Measurements from ENCODE around the gene HECTD4. TPM values are rescaled to one million over a fixed set of nuclear protein-coding genes. Genes with fewer than 3 reads are reported as not detected.
"Not testable (repeated sequence)": the region's sequence is repeated elsewhere in the genome, so short reads cannot be mapped to it uniquely, and the experiment has no call there.

HECTD4 gene
- polyA plus RNA-seq, 4 donors = 35.9 to 68.5 (median 52.6) TPM

DNA sequence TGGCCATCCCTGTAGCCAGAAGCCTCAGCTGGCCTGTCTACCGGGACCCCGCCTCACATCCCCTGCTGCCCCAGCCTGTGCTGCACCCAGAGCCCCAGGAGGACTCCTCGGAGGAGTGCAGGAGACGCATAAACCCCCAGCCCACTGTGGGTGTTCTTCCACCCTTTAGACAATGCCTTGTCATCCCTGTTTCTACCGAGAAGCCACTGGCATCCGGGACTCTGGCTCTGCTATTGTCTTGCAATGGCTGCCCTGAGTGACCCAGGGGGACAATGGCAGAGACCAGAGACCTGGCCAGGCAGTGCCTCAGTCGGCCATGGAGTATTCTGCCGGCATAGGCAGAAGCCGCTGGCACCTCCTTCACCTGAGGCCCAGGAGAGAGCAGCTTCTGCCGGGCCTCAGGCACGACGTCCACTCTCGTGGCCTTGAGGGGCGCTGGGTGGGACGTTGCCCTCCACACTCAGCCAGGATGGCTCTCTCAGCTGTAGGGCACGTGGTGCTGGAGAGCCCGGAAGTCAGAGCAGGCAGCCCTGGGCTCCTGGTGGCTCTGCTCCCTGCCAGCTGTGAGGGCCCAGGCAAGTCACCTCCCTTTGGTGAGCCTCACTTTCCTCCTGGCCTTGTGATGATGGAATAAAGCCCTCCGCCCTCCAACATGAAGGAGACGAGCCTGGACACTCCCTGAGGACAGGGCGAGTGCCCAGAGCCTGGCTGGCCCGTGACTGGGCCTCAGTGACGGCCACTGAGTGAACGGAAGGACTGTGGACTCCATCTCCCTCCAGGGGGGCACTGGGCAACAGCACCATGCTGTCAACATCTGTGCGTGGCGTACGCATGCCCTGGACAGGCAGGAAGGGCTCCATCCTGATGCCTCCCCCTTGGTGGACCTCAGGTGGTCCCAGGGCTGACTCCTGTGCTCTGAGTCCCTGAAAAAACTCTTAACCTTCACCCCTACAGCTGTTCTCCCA is 215.9 kb downstream of the HECTD4 start:
- no peak for DNase-seq (ENCODE audit: low read depth in 4 of 4, low spot score in 2 of 4)

DNA sequence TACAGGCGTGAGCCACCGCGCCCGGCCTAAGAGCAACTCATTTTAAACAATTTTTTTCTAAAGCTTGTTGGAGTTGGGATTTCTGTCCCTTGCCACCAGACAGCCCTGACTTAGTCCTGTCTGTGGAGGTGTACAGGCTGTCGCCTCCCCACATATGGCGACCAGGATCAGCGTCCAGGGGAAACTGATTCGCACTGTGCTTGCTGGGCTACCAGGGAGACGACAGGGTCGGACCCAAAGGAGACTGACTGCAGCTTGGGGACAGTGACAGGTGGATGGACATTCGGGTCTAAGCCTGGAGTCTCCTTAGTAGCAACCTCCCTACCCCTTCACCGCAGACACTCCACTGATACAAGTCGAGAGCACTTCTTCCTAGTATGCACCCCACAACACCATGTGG is 216.6 kb downstream of the HECTD4 start:
- no peak for DNase-seq (ENCODE audit: low read depth in 4 of 4, low spot score in 2 of 4)

DNA sequence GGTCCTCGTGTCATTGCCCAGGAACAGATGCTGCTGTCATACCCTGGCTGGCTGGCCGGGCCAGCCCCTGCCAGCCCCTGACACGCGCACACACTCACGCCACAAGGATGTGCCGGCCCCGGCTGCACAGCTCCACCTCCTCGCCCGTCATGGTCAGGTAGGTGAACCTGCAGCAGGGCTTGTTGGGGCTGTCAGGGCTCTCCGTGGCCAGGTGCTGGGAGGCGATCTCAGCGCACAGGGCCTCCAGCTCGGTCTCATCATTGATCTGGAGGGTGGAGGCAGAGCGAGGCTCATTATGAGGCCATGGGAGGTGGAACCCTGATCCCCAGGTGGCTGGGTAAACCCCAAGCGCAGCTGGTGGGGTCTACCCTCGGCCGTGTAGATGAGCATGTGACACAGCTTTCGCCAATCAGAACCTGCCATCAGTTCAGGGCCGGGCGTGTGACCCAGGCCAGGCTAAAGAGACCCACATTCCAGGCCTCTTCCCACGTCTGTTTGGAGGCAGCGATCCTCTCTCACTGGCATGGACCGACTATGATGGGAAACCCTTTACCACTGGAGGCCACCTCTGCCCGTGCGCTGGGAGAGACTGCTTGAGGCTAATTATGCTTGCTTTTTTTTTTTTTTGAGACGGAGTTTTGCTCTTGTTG is 218.1 kb downstream of the HECTD4 start:
- no peak for DNase-seq (ENCODE audit: low read depth in 4 of 4, low spot score in 2 of 4)

DNA sequence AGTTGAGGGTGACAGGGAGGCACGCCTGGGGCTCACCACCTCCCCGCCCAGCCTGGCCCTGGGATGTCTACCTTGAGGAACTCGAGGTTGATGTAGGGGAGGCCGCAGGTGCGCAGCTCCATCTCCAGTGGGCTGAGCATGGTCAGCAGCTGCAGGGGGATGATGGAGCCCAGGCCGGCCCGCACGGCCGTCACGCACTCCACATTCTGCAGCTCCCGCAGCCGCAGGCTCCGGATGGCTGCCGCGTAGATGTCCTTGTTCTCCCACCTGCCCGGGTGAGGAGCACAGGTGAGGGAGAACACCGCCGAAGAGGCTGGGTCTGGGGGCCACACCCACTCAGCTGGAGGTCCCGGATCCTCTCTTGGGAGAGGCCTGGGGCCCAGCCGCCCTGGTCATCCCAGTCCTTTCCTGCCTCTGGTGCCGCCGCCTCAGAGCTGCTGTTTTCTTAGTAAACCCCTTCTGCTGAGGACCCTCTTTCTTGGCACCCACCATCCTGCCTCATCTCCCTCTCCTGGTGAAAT is 218.7 kb downstream of the HECTD4 start:
- DNase-seq (ENCODE audit: low read depth in 4 of 4, low spot score in 2 of 4) = no peak

DNA sequence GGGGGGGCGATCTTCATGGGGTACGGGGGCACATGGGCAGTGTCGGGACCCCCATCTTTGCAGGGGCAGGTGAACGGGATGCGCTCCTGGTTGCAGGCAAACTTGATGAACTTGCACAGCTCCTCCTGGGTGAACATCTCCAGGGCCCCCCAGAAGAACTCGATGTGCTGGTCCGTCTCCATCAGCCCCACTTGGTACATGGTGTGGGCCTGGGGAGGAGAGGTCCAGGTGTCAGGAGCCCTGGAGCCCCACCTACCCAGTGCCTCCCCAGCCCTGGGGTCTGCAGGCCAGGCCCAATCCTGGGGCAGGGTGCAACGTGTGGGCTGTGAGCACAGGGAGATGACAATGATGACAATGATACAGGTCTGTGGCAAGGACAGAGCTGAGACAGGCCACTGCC is 219.2 kb downstream of the HECTD4 start:
- no peak for DNase-seq (ENCODE audit: low read depth in 4 of 4, low spot score in 2 of 4)

DNA sequence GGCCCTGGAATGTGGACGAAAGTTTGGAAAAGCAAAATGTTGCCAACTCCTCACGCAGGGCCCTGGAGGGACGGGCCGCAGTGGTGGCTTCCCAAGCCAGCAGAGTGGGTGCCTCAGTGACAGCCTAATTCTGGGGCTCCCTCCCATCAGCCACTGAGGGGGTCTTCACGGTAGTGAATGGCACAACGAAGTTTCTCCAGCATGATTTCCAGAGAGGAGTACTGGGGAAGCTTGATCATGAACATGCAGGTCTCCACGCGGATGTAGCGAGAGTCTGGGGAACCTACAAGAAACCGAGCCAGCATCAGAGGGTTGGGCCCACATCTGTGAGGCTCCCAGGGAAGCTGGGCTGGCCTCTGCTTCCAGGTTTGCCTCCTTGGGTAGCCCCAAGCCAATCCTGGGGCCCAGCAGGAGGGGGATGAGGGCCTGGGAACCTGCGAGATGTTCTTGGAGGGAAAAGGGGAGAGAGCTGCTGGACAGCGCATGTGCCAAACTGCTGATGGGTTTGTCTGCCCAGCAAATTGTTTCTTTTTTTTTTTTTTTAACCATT is 219.9 kb downstream of the HECTD4 start:
- no peak for DNase-seq (ENCODE audit: low read depth in 4 of 4, low spot score in 2 of 4)

DNA sequence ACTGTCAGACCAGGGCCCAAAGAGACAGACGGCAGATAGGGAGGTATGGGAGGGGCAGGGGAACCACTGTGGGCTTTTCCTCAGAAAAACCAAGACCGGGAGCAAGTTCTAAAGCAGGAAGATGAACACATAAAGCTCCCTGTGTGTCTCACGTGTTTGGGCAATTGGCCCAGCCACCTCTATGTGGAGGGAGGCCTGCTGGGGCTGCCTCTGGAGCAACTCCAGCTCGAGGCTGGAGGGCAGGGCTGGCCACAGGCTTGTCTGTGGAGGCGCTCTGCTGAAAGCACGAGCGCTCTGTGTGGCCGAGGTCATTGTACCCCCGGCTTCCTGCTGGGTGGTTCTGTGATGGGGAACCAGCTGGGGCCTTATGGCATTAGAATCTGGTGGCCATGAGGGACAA is 220.5 kb downstream of the HECTD4 start:
- DNase-seq (ENCODE audit: low read depth in 4 of 4, low spot score in 2 of 4) = no peak

DNA sequence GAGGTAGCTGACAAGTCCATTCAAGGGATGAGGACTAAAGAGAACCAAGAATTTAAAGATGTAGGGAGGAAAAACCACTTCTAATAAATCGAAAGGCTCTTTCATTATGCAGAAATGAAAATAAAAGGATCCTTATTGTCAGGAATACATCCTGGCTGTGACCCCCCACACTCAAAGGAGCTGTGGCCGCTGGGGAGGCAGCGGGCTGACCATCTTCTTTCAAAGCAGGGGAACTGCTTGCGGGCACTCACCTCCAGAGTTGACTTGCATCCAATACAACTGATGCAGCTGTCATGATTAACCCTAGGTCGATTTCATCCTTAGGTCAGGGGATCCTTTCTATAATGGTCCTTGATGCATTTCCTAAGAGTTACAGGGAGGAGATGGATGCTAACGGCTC is 221.6 kb downstream of the HECTD4 start:
- no peak for DNase-seq (ENCODE audit: low read depth in 4 of 4, low spot score in 2 of 4)

DNA sequence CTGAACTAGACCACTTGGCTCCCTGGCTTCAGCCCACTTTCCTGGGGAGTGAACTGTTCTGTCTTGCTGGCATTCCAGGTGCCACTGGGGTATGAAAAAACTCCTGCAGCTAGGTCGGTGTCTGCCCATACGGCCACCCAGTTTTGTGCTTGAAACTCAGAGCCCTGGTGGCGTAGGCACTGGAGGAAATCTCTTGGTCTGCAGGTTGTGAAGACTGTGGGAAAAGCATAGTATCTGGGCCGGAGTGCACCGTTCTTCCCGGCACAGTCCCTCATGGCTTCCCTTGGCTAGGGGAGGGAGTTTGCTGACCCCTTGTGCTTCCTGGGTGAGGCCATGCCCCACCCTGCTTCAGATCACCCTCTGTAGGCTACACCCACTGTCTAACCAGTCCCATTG is 223.1 kb downstream of the HECTD4 start:
- DNase-seq (ENCODE audit: low read depth in 4 of 4, low spot score in 2 of 4) = no peak

DNA sequence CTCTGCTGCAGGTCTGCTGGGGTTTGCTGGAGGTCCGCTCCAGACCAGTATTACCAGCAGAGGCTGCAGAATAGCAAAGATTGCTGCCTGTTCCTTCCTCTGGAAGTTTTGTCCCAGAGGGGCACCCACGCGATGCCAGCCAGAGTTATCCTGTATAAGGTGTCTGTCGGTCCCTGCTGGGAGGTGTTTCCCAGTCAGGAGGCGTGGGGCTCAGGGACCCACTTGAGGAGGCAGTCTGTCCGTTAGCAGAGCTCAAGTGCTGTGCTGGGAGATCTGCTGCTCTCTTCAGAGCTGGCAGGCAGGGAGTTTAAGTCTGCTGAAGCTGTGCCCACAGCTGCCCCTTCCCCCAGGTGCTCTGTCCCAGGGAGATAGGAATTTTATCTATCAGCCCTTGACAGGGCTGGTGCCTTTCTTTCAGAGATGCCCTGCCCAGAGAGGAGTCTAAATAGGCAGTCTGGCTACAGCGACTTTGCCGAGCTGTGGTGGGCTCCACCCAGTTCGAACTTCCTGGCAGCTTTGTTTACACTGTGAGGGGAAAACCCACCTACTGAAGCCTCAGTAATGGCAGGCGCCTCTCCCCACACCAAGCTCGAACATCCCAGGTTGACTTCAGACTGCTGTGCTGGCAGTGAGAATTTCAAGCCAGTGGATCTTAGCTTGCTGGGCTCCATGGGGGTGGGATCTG is 223.6 kb downstream of the HECTD4 start:
- not testable (repeated sequence) for DNase-seq (ENCODE audit: low read depth in 4 of 4, low spot score in 2 of 4)

DNA sequence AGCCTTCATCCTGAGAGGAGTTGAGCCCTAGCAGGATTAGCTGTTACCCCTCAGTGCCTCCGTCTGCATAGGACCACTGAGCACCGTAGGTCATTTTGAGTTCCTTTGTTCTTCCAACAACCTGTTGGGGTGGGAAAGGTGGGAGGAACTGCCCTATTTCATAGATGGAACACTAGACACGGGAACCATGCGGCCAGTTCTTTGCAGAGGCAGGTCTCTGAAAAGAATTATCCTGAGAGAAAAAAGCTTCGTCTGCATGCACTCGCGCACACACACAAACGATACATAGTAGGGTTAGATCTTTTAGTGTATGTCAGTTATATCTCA is 228.4 kb downstream of the HECTD4 start:
- DNase-seq (ENCODE audit: low read depth in 4 of 4, low spot score in 2 of 4) = peak in 2 of 4 donors; percentile 12 to 36

DNA sequence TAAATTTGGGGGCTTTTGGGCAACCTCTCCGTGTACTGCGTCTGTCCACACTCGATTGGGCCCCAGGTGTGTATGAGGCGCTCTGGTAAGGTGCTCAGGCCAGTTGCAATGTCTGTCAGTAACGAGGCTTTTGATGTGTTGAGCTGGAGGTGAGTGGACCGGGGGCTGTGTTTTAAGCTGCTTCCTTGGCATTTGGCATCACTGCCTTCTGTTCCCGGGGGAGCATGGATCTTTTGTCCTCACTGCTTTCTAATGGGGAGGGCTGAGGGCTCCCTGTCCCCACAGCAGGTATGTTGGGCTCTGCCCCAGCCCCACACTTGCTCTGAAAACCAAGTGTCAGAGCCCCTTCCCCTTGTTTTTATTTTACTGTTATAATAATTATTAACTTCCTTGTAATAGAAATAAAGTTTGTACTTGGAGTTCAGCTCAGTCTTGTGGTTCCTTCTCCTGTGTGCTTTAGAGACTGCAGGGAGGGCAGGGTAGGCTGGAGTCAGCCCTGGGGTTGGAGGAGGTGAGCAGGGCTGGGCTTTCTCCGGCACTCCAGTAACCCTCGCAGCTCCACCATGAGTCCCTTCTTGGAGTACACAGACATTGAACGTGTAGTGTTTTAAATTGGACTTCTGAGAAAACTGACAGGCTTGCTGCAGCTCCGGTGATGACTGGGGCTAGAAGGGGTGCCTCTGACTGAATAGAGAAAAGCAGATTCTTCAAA is 228.9 kb downstream of the HECTD4 start:
- no peak for DNase-seq (ENCODE audit: low read depth in 4 of 4, low spot score in 2 of 4)

DNA sequence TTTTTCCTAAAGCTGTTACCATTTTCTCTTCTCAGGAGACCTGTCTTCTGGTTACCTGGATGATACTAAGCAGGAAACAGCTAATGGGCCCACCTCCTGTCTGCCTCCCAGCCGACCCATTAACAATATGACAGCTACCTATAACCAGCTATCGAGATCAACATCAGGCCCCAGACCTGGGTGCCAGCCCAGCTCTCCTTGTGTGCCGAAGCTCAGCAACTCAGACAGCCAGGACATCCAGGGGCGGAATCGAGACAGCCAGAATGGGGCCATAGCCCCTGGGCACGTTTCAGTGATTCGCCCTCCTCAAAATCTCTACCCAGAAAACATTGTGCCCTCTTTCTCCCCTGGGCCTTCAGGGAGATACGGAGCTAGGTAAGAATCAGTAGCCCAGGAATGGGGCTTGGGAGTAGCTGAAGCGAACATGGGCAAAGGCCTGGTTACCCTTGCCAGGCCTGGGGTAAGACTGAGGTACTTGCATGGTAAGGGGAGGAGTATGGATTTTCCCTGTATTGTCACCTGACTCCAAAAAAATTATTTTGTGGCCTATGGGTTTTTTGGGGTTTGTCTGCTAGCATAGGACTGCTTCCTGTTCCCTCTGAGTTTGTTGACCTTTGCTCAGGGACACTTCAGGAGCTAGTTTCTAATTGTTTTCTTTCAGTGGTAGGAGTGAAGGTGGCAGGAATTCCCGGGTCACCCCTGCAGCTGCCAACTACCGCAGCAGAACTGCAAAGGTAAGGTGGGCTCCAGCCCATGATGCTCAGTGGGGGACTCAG is 230.3 kb downstream of the HECTD4 start:
- no peak for DNase-seq (ENCODE audit: low read depth in 4 of 4, low spot score in 2 of 4)

DNA sequence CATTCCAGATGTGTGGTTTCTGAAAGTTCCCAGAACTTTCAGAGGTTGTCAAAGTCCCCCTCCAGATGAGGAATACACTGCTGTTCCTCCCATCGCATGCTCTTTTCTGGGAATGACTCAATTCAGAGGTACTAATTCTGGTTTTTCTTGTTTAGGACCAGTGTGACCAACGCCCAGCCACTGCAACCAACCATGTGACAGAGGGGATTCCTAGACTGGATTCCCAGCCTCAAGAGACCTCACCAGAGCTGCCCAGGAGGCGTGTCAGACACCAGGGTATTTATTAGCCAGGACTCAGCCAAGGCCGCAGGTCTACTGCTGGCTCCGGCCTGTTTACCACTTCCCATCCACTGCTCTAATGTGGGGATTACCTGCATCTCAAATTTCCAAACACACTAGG is 232.6 kb downstream of the HECTD4 start:
- DNase-seq (ENCODE audit: low read depth in 4 of 4, low spot score in 2 of 4) = no peak

DNA sequence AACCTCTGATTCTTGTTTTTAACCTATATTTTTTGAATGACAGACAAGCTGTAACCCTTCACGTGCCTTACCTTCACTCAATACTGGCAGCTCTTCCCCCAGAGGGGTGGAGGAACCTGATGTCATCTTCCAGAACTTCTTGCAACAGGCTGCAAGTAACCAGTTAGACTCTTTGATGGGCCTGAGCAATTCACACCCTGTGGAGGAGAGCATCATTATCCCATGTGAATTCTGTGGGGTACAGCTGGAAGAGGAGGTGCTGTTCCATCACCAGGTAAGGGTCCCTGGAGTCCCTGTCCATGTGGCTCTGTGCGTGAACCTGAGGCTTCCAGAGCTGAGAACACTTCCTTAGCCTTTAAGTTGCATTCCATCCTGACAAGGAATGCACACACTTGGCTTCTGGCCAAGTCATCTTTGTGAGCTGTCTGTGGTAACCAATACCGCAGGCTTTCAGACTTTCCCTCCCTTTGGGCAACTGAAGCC is 234.2 kb downstream of the HECTD4 start:
- no peak for DNase-seq (ENCODE audit: low read depth in 4 of 4, low spot score in 2 of 4)

DNA sequence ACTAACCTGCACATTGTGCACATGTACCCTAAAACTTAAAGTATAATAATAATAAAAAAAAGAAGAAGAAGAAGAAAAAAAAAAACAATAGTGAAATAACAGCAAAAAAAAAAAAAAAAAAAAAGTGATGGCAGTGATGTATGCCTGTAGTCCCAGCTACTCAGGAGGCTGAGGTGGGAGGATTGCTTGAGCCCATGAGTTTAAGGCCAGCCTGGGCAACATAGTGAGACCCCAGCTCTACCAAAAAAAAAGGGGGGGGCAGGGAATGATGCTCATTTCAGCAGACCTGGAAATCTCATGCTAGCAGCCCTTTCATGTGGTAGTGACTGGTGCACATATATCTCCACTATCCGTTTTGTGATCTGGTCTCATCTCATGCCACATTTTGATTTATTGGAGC is 236.1 kb downstream of the HECTD4 start:
- no peak for DNase-seq (ENCODE audit: low read depth in 4 of 4, low spot score in 2 of 4)

DNA sequence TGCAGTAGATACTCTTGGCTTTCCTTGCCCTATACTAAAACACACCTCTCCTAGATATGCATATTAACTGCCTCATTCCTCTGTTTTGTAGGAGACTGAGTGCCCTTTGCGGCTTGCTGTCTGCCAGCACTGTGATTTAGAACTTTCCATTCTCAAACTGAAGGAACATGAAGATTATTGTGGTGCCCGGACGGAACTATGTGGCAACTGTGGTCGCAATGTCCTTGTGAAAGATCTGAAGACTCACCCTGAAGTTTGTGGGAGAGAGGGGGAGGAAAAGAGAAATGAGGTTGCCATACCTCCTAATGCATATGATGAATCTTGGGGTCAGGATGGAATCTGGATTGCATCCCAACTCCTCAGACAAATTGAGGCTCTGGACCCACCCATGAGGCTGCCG is 241.5 kb downstream of the HECTD4 start:
- no peak for DNase-seq (ENCODE audit: low read depth in 4 of 4, low spot score in 2 of 4)

DNA sequence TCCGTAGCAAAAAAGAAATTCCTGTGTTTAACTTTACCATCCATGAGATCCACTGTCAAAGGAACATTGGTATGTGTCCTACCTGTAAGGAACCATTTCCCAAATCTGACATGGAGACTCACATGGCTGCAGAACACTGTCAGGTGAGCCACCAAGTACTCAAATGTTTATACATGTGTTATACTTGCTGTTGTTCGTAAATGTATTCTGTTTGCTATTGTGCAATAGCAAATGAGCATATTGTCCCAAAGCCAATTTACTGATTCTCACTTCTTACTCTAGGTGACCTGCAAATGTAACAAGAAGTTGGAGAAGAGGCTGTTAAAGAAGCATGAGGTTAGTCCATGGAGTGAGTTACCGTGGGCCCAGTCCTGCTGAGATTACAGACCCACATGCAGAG is 247.5 kb downstream of the HECTD4 start:
- DNase-seq (ENCODE audit: low read depth in 4 of 4, low spot score in 2 of 4) = no peak

DNA sequence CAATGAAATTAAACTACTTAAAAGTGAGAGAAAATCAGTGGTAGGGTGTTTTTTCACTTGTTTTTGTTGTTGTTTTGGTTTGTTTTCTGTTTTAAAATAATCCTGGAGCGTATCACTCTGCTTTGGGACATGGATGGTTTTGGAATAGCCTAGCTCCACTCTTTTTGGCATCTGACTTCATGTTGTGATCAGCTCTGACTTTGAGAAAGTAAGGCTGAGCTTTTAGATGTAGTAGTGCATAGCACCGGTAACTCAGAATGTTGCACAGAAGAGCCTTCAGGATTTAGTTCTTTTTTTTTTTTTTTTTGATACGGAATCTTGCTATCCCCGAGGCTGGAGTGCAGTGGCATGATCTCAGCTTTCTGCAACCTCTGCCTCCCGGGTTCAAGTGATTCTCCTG is 248.8 kb downstream of the HECTD4 start:
- no peak for DNase-seq (ENCODE audit: low read depth in 4 of 4, low spot score in 2 of 4)

DNA sequence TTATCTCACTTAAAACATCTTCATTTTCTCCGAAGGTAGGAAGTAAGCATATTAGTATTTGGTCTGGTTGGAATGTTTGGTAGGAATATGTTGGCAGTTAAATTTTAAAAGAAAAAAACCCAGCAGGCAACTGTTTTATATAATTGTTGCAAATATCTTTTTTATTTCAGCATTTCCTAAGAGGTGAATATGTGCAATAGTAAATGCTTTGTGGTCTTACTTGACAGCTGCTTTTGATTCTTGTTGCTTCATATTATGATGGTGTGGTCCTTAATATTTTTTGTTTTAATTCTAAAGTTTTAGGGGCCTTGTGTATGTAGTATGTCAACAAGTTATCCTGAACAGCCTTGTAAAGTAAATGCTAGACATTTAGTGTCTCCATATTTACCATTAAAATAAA is 250.5 kb downstream of the HECTD4 start:
- DNase-seq (ENCODE audit: low read depth in 4 of 4, low spot score in 2 of 4) = no peak

Data from left renal cortex interstitium (tissue), 4 donors.